T47D (cell line): ENCODE data around the gene HEG1.

Experiments used
- DNase-seq, 2 experiments: peaks; one replicate each; pipeline versions ENCODE4 v3.0.0 to v3.0.0-alpha.2; 2011 to 2012; ENCODE audit warnings: low read depth in 1 of 2, low spot score in 1 of 2
- JUND ChIP-seq: IDR thresholded peaks from 2 replicates; pipeline ENCODE4 v1.6.1; 2012; ENCODE audit warnings: low read depth
- in situ Hi-C: cut with HindIII; loops from 2 replicates; pipeline ENCODE4 v1.10.0; 2016; ENCODE audit warnings: low sequenced_read_pairs, low pct_unique_long_range_greater_than_20kb

Gene HEG1

GRCh38 chr3:124927574-124928045 lies 128.2 kb downstream of the HEG1 start:
- in situ Hi-C loops, result no loop called here
- no peak for DNase-seq
- no peak for TF ChIP-seq JUND

GRCh38 chr3:124926426-124927101 lies 129.2 kb downstream of the HEG1 start:
- TF ChIP-seq JUND, result no peak
- DNase-seq, result no peak
- in situ Hi-C loops, result no loop called here

GRCh38 chr3:124924741-124925140 lies 131.1 kb downstream of the HEG1 start:
- no peak for TF ChIP-seq JUND
- in situ Hi-C loops, result no loop called here
- DNase-seq, result no peak

- DNase-seq, result peak in 1 of 2 experiments; percentile 25
- in situ Hi-C loops, result no loop called here
- TF ChIP-seq JUND, result no peak
These were observed 132.0 kb downstream of the HEG1 start for GRCh38 chr3:124923833-124924232.

- in situ Hi-C loops, result no loop called here
These were observed 135.1 kb downstream of the HEG1 start for GRCh38 chr3:124920718-124921117.

GRCh38 chr3:124919756-124920155 lies 136.0 kb downstream of the HEG1 start:
- DNase-seq, result peak in 1 of 2 experiments; percentile 11
- TF ChIP-seq JUND, result no peak
- in situ Hi-C loops, result no loop called here

More at GRCh38 chr3:124920718-124921117, 135.1 kb downstream of the HEG1 start:
- DNase-seq, result peak in 1 of 2 experiments; percentile 34
- no peak for TF ChIP-seq JUND

GRCh38 chr3:124918524-124918923 lies 137.3 kb downstream of the HEG1 start:
- no peak for DNase-seq
- in situ Hi-C loops, result no loop called here
- no peak for TF ChIP-seq JUND

- no peak for DNase-seq
- no peak for TF ChIP-seq JUND
- in situ Hi-C loops, result no loop called here
These were observed 138.9 kb downstream of the HEG1 start for GRCh38 chr3:124916837-124917409.
